ENCODE data around the gene SLC5A4. TPM values are rescaled to one million over a fixed set of nuclear protein-coding genes. Genes with fewer than 3 reads are reported as not detected.

SLC5A4 gene
- total RNA-seq: 0.86 and 2.6 TPM in 2 replicates

DNA sequence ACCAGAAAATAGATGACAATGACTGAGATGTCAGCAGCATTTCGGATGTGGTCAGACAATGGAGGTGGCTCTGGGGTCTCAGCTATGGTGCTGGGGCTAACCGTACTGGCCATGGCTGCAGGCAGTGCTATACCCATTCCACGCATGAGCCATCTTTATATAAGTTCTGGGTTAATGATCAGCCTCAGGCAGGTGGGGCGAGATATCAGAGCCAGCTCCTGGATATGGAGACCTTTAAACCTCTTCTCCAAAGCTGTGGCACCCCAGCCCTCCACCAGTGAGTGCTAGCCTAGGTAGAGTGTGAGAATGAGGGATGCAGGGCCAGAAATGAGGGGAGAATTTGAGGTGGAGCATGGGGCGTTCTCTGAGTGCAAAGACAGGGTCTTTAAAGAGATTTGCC, at the start of gene SLC5A4:
TSS of gene SLC5A4 (minus strand) at position 131 of the 400 bp plus-strand sequence. CDS start at position 113, 18 bp downstream.

GRCh38 chr22:32204856-32205722, 50.1 kb downstream of the SLC5A4 start, which contains the start of gene RFPL2:
Gene RFPL2, minus strand, starts transcription at chr22:32205073. Its CDS starts 2,622 bp downstream, at chr22:32202451.

Small RNA genes lying within 50 kb of the gene (small RNA-seq; reads per million reads assigned to genes)
- gene RF02171: not detected

Other genes with a start within 250 kb of the SLC5A4 start
- not detected in 2 replicates for gene SLC5A1, start 212.1 kb downstream of the SLC5A4 start, total RNA-seq
- gene C22orf42, start 96.0 kb downstream of the SLC5A4 start, total RNA-seq: not detected in 2 replicates
- not detected in 2 replicates for gene RFPL2, start 50.3 kb downstream of the SLC5A4 start, total RNA-seq
- gene RFPL3, start 102.5 kb upstream of the SLC5A4 start, total RNA-seq: not detected in 2 replicates
- gene RTCB, start 156.9 kb upstream of the SLC5A4 start, total RNA-seq: 133 and 156 TPM in 2 replicates
- 1.3 TPM in 1 of 2 replicates, not detected in the other for gene BPIFC, start 209.1 kb upstream of the SLC5A4 start, total RNA-seq
- 86.6 and 95.6 TPM in 2 replicates for gene FBXO7, start 219.5 kb upstream of the SLC5A4 start, total RNA-seq